IMR-90 (cell line): ENCODE results near the gene NFIA. TPM values are rescaled to one million over a fixed set of nuclear protein-coding genes. Genes with fewer than 3 reads are reported as not detected.

ENCODE experiments used
- ATAC-seq: fragments of 200-7000 bp; cut with Tn5 transposase; 2 replicates; pipeline ENCODE4 v1.9.1; 2020; ENCODE audit warnings: low read depth, mild to moderate bottlenecking, moderate library complexity
- BruUV-seq: library from RNA; stranded (reverse); fragments of 400-500 nt; replicated peaks from 2 replicates; lab custom pipeline; 2021; lab: Mats Ljungman, UMichigan
- CTCF ChIA-PET: fragments of 300-600 bp; formaldehyde crosslinking; extraction: SDS; loops from one replicate; lab custom pipeline; 2021; ENCODE audit warnings: antibody characterized with exemption; lab: Yijun Ruan, JAX
- POLR2A ChIA-PET: fragments of 300-600 bp; sonication (Branson Sonifier 250); formaldehyde crosslinking; loops from one replicate; lab custom pipeline; 2022; ENCODE audit warnings: antibody characterized with exemption; ENCODE audit not compliant: unreplicated experiment; lab: Charles Lee
- DNase-seq: peaks from one replicate; pipeline ENCODE4 v3.0.0; 2013
- H2AFZ ChIP-seq: replicated peaks from 2 replicates; pipeline ENCODE3; 2013; ENCODE audit warnings: low read length, mild to moderate bottlenecking; ENCODE audit not compliant: poor library complexity
- H2AK5ac ChIP-seq: 2 replicates; pipeline ENCODE4 v1.6.1; 2013; ENCODE audit warnings: low read depth, low read length, inconsistent platforms
- H2AK9ac ChIP-seq: replicated peaks from 2 replicates; pipeline ENCODE3; 2013; ENCODE audit warnings: mild to moderate bottlenecking, low read depth, low read length, moderate library complexity; ENCODE audit not compliant: poor library complexity
- H2BK120ac ChIP-seq: 2 replicates; pipeline ENCODE4 v1.6.1; 2013; ENCODE audit warnings: low read depth, low read length, inconsistent platforms
- H2BK15ac ChIP-seq: 3 replicates; pipeline ENCODE4 v1.6.1; 2013; ENCODE audit warnings: low read depth, low read length, inconsistent platforms
- H2BK20ac ChIP-seq: 2 replicates; pipeline ENCODE4 v1.6.1; 2013; ENCODE audit warnings: low read depth, mild to moderate bottlenecking, inconsistent platforms, low read length, moderate library complexity
- H2BK5ac ChIP-seq: 2 replicates; pipeline ENCODE4 v1.6.1; 2013; ENCODE audit warnings: mild to moderate bottlenecking, low read depth, low read length, inconsistent platforms; ENCODE audit not compliant: poor library complexity, severe bottlenecking
- H3K14ac ChIP-seq: replicated peaks from 2 replicates; pipeline ENCODE4 v1.6.1; 2013; ENCODE audit warnings: low read depth, low read length, inconsistent platforms
- H3K18ac ChIP-seq: 2 replicates; pipeline ENCODE4 v1.6.1; 2013; ENCODE audit warnings: low read depth, low read length, control low read depth
- H3K23ac ChIP-seq: 2 replicates; pipeline ENCODE4 v1.6.1; 2013; ENCODE audit warnings: low read depth, low read length, inconsistent platforms
- H3K27ac ChIP-seq: 2 replicates; pipeline ENCODE4 v1.5.1; 2013; ENCODE audit warnings: mild to moderate bottlenecking, control low read depth, low read length; ENCODE audit not compliant: insufficient read depth
- H3K27me3 ChIP-seq: 2 replicates; pipeline ENCODE4 v1.6.1; 2013; ENCODE audit warnings: low read length; ENCODE audit not compliant: control insufficient read depth, insufficient read depth
- H3K36me3 ChIP-seq: 2 replicates; pipeline ENCODE4 v1.6.1; 2013; ENCODE audit warnings: low read length, mixed read lengths; ENCODE audit not compliant: control insufficient read depth, insufficient read depth
- H3K4ac ChIP-seq: 2 replicates; pipeline ENCODE4 v1.6.1; 2013; ENCODE audit warnings: low read depth, low read length, inconsistent platforms
- H3K4me1 ChIP-seq: 2 replicates; pipeline ENCODE4 v1.6.1; 2013; ENCODE audit warnings: low read length, mixed read lengths; ENCODE audit not compliant: control insufficient read depth, insufficient read depth
- H3K4me2 ChIP-seq: 2 replicates; pipeline ENCODE4 v1.6.1; 2013; ENCODE audit warnings: low read depth, mild to moderate bottlenecking, control low read depth, low read length, moderate library complexity
- H3K4me3 ChIP-seq: 2 replicates; pipeline ENCODE4 v1.5.1; 2013; ENCODE audit warnings: low read depth, mild to moderate bottlenecking, control low read depth, low read length, moderate library complexity; ENCODE audit not compliant: insufficient read depth
- H3K56ac ChIP-seq: 2 replicates; pipeline ENCODE4 v1.6.1; 2013; ENCODE audit warnings: low read length, inconsistent platforms; ENCODE audit not compliant: insufficient read depth; ENCODE audit errors: extremely low read depth
- H3K79me1 ChIP-seq, 2 experiments: 2 replicates each; pipeline ENCODE4 v1.6.1; 2013; ENCODE audit warnings: low read length in 2 of 2, inconsistent platforms in 1 of 2, low read depth in 1 of 2
- H3K9ac ChIP-seq: 2 replicates; pipeline ENCODE4 v1.6.1; 2013; ENCODE audit warnings: low read depth, low read length, control low read depth
- H3K9me1 ChIP-seq: 2 replicates; pipeline ENCODE4 v1.6.1; 2013; ENCODE audit warnings: low read length, inconsistent platforms; ENCODE audit not compliant: insufficient read depth
- H3K9me3 ChIP-seq: 2 replicates; pipeline ENCODE4 v1.6.1; 2013; ENCODE audit warnings: low read length; ENCODE audit not compliant: control insufficient read depth, insufficient read depth
- H4K20me1 ChIP-seq: 2 replicates; pipeline ENCODE4 v1.6.1; 2013; ENCODE audit warnings: low read length, inconsistent platforms; ENCODE audit not compliant: insufficient read depth
- H4K5ac ChIP-seq: 2 replicates; pipeline ENCODE4 v1.6.1; 2013; ENCODE audit warnings: mild to moderate bottlenecking, low read depth, low read length, control low read depth
- H4K8ac ChIP-seq, 2 experiments: 2 replicates each; pipeline ENCODE4 v1.6.1; 2013; ENCODE audit warnings: low read depth in 2 of 2, low read length in 2 of 2, control low read depth in 1 of 2, inconsistent platforms in 1 of 2
- H4K91ac ChIP-seq: 2 replicates; pipeline ENCODE4 v1.6.1; 2013; ENCODE audit warnings: low read depth, low read length, inconsistent platforms; ENCODE audit not compliant: insufficient read depth
- CEBPB ChIP-seq: IDR thresholded peaks from 2 replicates; pipeline ENCODE4 v1.6.1; 2012; ENCODE audit warnings: low read depth, low read length, improper control_type of control experiment
- MAZ ChIP-seq: IDR thresholded peaks from 2 replicates; pipeline ENCODE4 v1.6.1; 2012; ENCODE audit warnings: low read depth, mild to moderate bottlenecking, low read length, improper control_type of control experiment, moderate library complexity, borderline replicate concordance
- POLR2A ChIP-seq: IDR thresholded peaks from 2 replicates; pipeline ENCODE4 v1.6.1; 2012; ENCODE audit warnings: mild to moderate bottlenecking, low read depth, low read length
- RAD21 ChIP-seq: IDR thresholded peaks from 2 replicates; pipeline ENCODE4 v1.6.1; 2012; ENCODE audit warnings: low read length, improper control_type of control experiment
- RCOR1 ChIP-seq: IDR thresholded peaks from 2 replicates; pipeline ENCODE4 v1.6.1; 2012; ENCODE audit warnings: mild to moderate bottlenecking, low read length, improper control_type of control experiment; ENCODE audit not compliant: insufficient replicate concordance
- SMC3 ChIP-seq: fragments of 150-350 bp; IDR thresholded peaks from 2 replicates; pipeline ENCODE4 v1.6.1; 2016; ENCODE audit warnings: low read depth, mild to moderate bottlenecking, antibody characterized with exemption, low read length, moderate library complexity
- USF2 ChIP-seq: fragments of 150-350 bp; IDR thresholded peaks from 2 replicates; pipeline ENCODE4 v1.6.1; 2017; ENCODE audit warnings: mild to moderate bottlenecking, antibody characterized with exemption, low read length, low read depth
- WGBS, 2 experiments: methylation state at CpG; one replicate each; pipeline versions ENCODE4 v1.1.5 to v1.1.7; 2013; ENCODE audit warnings: missing lambda C conversion rate in 2 of 2; ENCODE audit not compliant: insufficient read length in 1 of 2; ENCODE audit errors: extremely low coverage in 2 of 2; 5-methylcytosine and 5-hydroxymethylcytosine counted together
- dilution Hi-C: fragments of 300-500 bp; cut with HindIII; formaldehyde crosslinking; loops from one replicate; pipeline ENCODE4 v1.14.3; 2018; ENCODE audit warnings: low sequenced_read_pairs; ENCODE audit not compliant: unreplicated experiment
- in situ Hi-C: fragments of 300-500 bp; cut with MboI; formaldehyde crosslinking; loops from 3 replicates; pipeline ENCODE4 v1.14.3; 2019; ENCODE audit warnings: low sequenced_read_pairs, inconsistent platforms, mixed read lengths
- intact Hi-C: fragments of 100-400 bp; cut with micrococcal nuclease; formaldehyde crosslinking; loops from 2 replicates; pipeline ENCODE4 v1.10.0; 2022
- polyA plus RNA-seq, 3 experiments: library from polyadenylated mRNA; depleted of rRNA; stranded (reverse); fragments of >200 nt; gene quantifications; 2 replicates each; pipeline ENCODE4 v1.2.3, GENCODE V29; 2012; ENCODE audit warnings: low replicate concordance in 1 of 3
- total RNA-seq: library from RNA; depleted of rRNA; stranded (reverse); fragments of >200 nt; gene quantifications from 2 replicates; pipeline ENCODE4 v1.2.3, GENCODE V29; 2012
- TF ChIP-seq, protein P1 (sequence below): conservative IDR thresholded peaks from 2 replicates; pipeline ENCODE4 v1.5.1; 2012; ENCODE audit warnings: mild to moderate bottlenecking, low read depth, low read length, improper control_type of control experiment

The NFIA gene
- total and polyA plus RNA-seq, 2 of the 4 experiments (the other 2 are of a cell fraction): 1.6 to 2.2 TPM

DNA sequence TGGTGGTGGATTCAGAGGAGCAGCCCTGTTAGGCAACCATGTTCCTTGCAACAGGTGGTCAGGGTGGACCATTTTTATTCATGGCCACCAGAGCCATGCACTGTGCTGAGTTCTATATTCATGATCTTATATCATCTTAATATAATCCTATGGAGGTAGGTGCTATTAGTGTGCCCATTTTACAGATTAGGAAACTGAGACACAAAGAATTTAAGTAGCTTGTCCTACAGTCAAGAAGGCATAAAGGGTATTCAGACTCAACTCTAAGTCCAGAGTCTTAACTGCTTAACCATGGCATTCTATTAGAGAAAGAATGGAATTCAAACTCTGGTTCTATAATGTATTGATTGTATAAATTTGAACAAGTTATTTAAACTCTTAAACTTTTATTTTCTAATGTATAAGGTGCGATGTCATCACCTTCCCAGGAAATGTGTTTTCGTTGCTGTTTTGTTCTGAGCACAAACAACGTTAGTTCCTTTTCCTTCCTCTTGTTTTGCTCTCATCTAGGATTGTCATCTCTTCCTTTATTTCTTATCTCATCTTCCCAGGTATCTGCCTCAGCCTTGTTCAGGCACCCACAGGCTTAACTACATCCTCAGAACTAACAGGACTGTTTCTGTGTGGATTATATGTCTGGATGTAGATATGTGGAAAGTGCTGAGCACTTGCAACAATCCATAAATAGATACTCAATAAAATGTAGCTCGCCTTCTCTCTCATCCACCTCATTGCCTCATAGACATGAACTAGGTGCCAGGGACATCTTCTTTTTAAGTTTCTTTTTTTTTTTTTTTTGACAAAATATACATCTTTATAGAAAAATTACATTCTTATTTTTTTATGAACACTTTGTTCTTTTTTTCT is 207.1 kb downstream of the NFIA start (continued):
- TF ChIP-seq, protein P1, sequence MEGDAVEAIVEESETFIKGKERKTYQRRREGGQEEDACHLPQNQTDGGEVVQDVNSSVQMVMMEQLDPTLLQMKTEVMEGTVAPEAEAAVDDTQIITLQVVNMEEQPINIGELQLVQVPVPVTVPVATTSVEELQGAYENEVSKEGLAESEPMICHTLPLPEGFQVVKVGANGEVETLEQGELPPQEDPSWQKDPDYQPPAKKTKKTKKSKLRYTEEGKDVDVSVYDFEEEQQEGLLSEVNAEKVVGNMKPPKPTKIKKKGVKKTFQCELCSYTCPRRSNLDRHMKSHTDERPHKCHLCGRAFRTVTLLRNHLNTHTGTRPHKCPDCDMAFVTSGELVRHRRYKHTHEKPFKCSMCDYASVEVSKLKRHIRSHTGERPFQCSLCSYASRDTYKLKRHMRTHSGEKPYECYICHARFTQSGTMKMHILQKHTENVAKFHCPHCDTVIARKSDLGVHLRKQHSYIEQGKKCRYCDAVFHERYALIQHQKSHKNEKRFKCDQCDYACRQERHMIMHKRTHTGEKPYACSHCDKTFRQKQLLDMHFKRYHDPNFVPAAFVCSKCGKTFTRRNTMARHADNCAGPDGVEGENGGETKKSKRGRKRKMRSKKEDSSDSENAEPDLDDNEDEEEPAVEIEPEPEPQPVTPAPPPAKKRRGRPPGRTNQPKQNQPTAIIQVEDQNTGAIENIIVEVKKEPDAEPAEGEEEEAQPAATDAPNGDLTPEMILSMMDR: no peak
- TF ChIP-seq POLR2A: no peak

- Histone ChIP-seq H3K9me3 (no peaks in the 10 kb centered on the region), H4K8ac (no peak overlapping the region), H3K4ac (no peak overlapping the region), H2BK120ac (no peak overlapping the region), H4K20me1 (no peaks in the 10 kb centered on the region), H2AK9ac (no peak overlapping the region), H3K14ac (no peak overlapping the region), H4K5ac (no peak overlapping the region), H3K9ac (no peak overlapping the region), H3K36me3 (no peaks in the 10 kb centered on the region), H4K91ac (no peak overlapping the region), H3K27me3 (peaks cover 2% of the 10 kb centered on the region; the same call in 1 of the 2 replicates), H2AFZ (no peak overlapping the region), H3K79me1 (no peaks in the 10 kb centered on the region), H3K9me1 (no peaks in the 10 kb centered on the region), H2BK20ac (no peak overlapping the region), H3K56ac (no peak overlapping the region), H3K4me3 (no peak overlapping the region), H2BK15ac (no peak overlapping the region), H3K23ac (no peak overlapping the region), H2AK5ac (no peak overlapping the region), H3K27ac (no peak overlapping the region), H3K4me2 (no peak overlapping the region), H3K4me1 (no peaks in the 10 kb centered on the region), H2BK5ac (no peak overlapping the region), H3K18ac (no peak overlapping the region)
- TF ChIP-seq SMC3: no peak
- no peak for TF ChIP-seq RAD21
- TF ChIP-seq RCOR1: no peak
- TF ChIP-seq POLR2A: no peak
- no peak for TF ChIP-seq CEBPB
- no peak for TF ChIP-seq USF2
- no peak for TF ChIP-seq MAZ
- TF ChIP-seq, protein P1: no peak
- DNase-seq: no peak
- WGBS, 2 experiments: no CpG with 5 or more reads among the region's 3 CpGs
- no TSS peak for BruUV-seq
- no peak for ATAC-seq
- intact Hi-C loops (no loop called here), dilution Hi-C loops (no loop called here), in situ Hi-C loops (no loop called here)
- ChIA-PET CTCF (no interaction called here), POLR2A (no interaction called here)
Observed at GRCh38 chr1:61290525-61290924, 208.2 kb downstream of the NFIA start.
